Type B pancreatic cell (in vitro differentiated cells): ENCODE results near the gene CRTC1. TPM values are rescaled to one million over a fixed set of nuclear protein-coding genes. Genes with fewer than 3 reads are reported as not detected.

Experiments used
- DNase-seq: peaks from one replicate; pipeline ENCODE4 v3.0.0; 2021; ENCODE audit warnings: mixed read lengths; ENCODE audit not compliant: unreplicated experiment; ENCODE audit errors: extremely low spot score
- H3K27ac Mint-ChIP-seq: 2 replicates; pipeline ENCODE4 v1.8.0; 2021; ENCODE audit warnings: mild to moderate bottlenecking, mixed read lengths
- H3K27me3 Mint-ChIP-seq: 2 replicates; pipeline ENCODE4 v1.8.0; 2021; ENCODE audit warnings: mixed read lengths
- H3K36me3 Mint-ChIP-seq: 2 replicates; pipeline ENCODE4 v1.8.0; 2021; ENCODE audit warnings: mixed read lengths
- H3K4me1 Mint-ChIP-seq: one replicate; pipeline ENCODE4 v1.8.0; 2021; ENCODE audit warnings: mixed read lengths; ENCODE audit not compliant: unreplicated experiment
- H3K4me3 Mint-ChIP-seq: 2 replicates; pipeline ENCODE4 v1.8.0; 2021; ENCODE audit warnings: mild to moderate bottlenecking, mixed read lengths
- H3K9me3 Mint-ChIP-seq: 2 replicates; pipeline ENCODE4 v1.8.0; 2021; ENCODE audit warnings: mixed read lengths
- CTCF ChIP-seq: fragments of 200-600 bp; sonication (generic); conservative IDR thresholded peaks from 2 replicates; pipeline ENCODE4 v1.5.0; 2021; ENCODE audit warnings: antibody characterized with exemption, mild to moderate bottlenecking
- total RNA-seq: library from RNA; stranded (reverse); gene quantifications from 2 replicates; pipeline ENCODE4 v1.2.1, GENCODE V29; 2021; ENCODE audit warnings: low replicate concordance

CRTC1 gene
- total RNA-seq, 1 donor from 2014 or later = 20.2 TPM

- no peak for DNase-seq
- Mint-ChIP-seq H3K27ac (no peak overlapping the region), H3K4me1 (peaks cover 9% of the 10 kb centered on the region), H3K9me3 (no peaks in the 10 kb centered on the region), H3K4me3 (no peak overlapping the region), H3K27me3 (no peaks in the 10 kb centered on the region), H3K36me3 (no peaks in the 10 kb centered on the region)
- no peak for TF ChIP-seq CTCF
These were observed 58.8 kb downstream of the CRTC1 start for GRCh38 chr19:18742324-18742723.

- Mint-ChIP-seq H3K27ac (no peak overlapping the region), H3K36me3 (no peaks in the 10 kb centered on the region), H3K4me3 (no peak overlapping the region), H3K27me3 (no peaks in the 10 kb centered on the region), H3K4me1 (peaks cover 4% of the 10 kb centered on the region), H3K9me3 (no peaks in the 10 kb centered on the region)
- TF ChIP-seq CTCF = no peak
- no peak for DNase-seq
These were observed 59.6 kb downstream of the CRTC1 start for GRCh38 chr19:18742838-18743783.

- Mint-ChIP-seq H3K9me3 (no peaks in the 10 kb centered on the region), H3K36me3 (no peaks in the 10 kb centered on the region), H3K27me3 (no peaks in the 10 kb centered on the region), H3K4me1 (peaks cover 4% of the 10 kb centered on the region), H3K27ac (no peak overlapping the region), H3K4me3 (no peak overlapping the region)
- TF ChIP-seq CTCF = no peak
- DNase-seq = no peak
These were observed 60.4 kb downstream of the CRTC1 start for GRCh38 chr19:18743784-18744418.

GRCh38 chr19:18745012-18745735 is 61.7 kb downstream of the CRTC1 start:
- Mint-ChIP-seq H3K27me3 (no peaks in the 10 kb centered on the region), H3K36me3 (no peaks in the 10 kb centered on the region), H3K4me3 (no peak overlapping the region), H3K27ac (no peak overlapping the region), H3K4me1 (peaks cover 8% of the 10 kb centered on the region), H3K9me3 (no peaks in the 10 kb centered on the region)
- no peak for DNase-seq
- TF ChIP-seq CTCF = no peak

- Mint-ChIP-seq H3K36me3 (peaks cover 3% of the 10 kb centered on the region), H3K27ac (no peak overlapping the region), H3K4me1 (peaks cover 8% of the 10 kb centered on the region), H3K4me3 (no peak overlapping the region), H3K27me3 (no peaks in the 10 kb centered on the region), H3K9me3 (no peaks in the 10 kb centered on the region)
- no peak for TF ChIP-seq CTCF
- no peak for DNase-seq
These were observed 62.5 kb downstream of the CRTC1 start for GRCh38 chr19:18745931-18746330.
